Measurements from ENCODE around the gene MKI67. TPM values are rescaled to one million over a fixed set of nuclear protein-coding genes. Genes with fewer than 3 reads are reported as not detected.

Gene MKI67
- total and polyA plus RNA-seq, 2 of the 4 experiments (the other 2 are of a cell fraction) = 13.5 to 36.4 TPM

GRCh38 chr10:128092454-128092853 lies 33.8 kb downstream of the MKI67 start:
- H3K27ac ChIP-seq (ENCODE audit: insufficient read depth, low read length) = no peak overlapping the region
- no peak overlapping the region for H4K8ac ChIP-seq (ENCODE audit: low read depth in 2 of 2, low read length in 2 of 2)
- H2BK120ac ChIP-seq (ENCODE audit: low read depth, low read length) = no peak overlapping the region
- no peak overlapping the region for H2AFZ ChIP-seq (replicated peaks; ENCODE audit: low read length, poor library complexity)
- ChIA-PET POLR2A (ENCODE audit: unreplicated experiment) (no interaction called here), CTCF (no interaction called here)
- H2BK15ac ChIP-seq (ENCODE audit: low read depth, low read length) = no peak overlapping the region
- H3K4me2 ChIP-seq (ENCODE audit: low read depth, low read length) = no peak overlapping the region
- H3K56ac ChIP-seq (ENCODE audit: extremely low read depth, insufficient read depth, low read length) = no peak overlapping the region
- BruUV-seq (replicated peaks) = no TSS peak
- dilution Hi-C loops (cut with HindIII; ENCODE audit: low sequenced_read_pairs, unreplicated experiment) (no loop called here), intact Hi-C loops (cut with micrococcal nuclease) (no loop called here), in situ Hi-C loops (cut with MboI; ENCODE audit: low sequenced_read_pairs) (no loop called here)
- H2AK9ac ChIP-seq (replicated peaks; ENCODE audit: low read depth, low read length, poor library complexity) = no peak overlapping the region
- no peak overlapping the region for H3K4me3 ChIP-seq (ENCODE audit: insufficient read depth, low read depth, low read length)
- H3K23ac ChIP-seq (ENCODE audit: low read depth, low read length) = no peak overlapping the region
- H3K27me3 ChIP-seq (ENCODE audit: control insufficient read depth, insufficient read depth, low read length) = no peaks in the 10 kb centered on the region
- H3K4ac ChIP-seq (ENCODE audit: low read depth, low read length) = no peak overlapping the region
- no CpG with 5 or more reads among the region's 3 CpGs for WGBS, 2 experiments (ENCODE audit: extremely low coverage in 2 of 2, insufficient read length in 1 of 2)
- no peak overlapping the region for H2BK20ac ChIP-seq (ENCODE audit: low read depth, low read length)
- no peak overlapping the region for H4K5ac ChIP-seq (ENCODE audit: low read depth, low read length)
- ATAC-seq (ENCODE audit: low read depth) = peak; percentile 29; the same call in 1 of the 2 replicates
- DNase-seq = peak; percentile 30
- H3K36me3 ChIP-seq (ENCODE audit: control insufficient read depth, insufficient read depth, low read length) = peaks cover under 1% of the 10 kb centered on the region; the same call in 1 of the 2 replicates
- H3K9ac ChIP-seq (ENCODE audit: low read depth, low read length) = no peak overlapping the region
- H2AK5ac ChIP-seq (ENCODE audit: low read depth, low read length) = no peak overlapping the region
- peaks cover 0 to 4% of the 10 kb centered on the region in 2 experiments; a peak in 1 of 4 replicates for H3K79me1 ChIP-seq (ENCODE audit: low read depth in 1 of 2, low read length in 2 of 2)
- H3K14ac ChIP-seq (replicated peaks; ENCODE audit: low read depth, low read length) = no peak overlapping the region
- TF ChIP-seq SMC3 (IDR thresholded peaks at IDR 0.05; ENCODE audit: low read depth, low read length) = no peak
- TF ChIP-seq MXI1 (IDR thresholded peaks at IDR 0.05; ENCODE audit: borderline replicate concordance, low read depth, low read length) = no peak
- TF ChIP-seq NFE2L2 (IDR thresholded peaks at IDR 0.05; ENCODE audit: low read depth, low read length) = no peak
- H4K91ac ChIP-seq (ENCODE audit: insufficient read depth, low read depth, low read length) = no peak overlapping the region
- H3K9me3 ChIP-seq (ENCODE audit: control insufficient read depth, insufficient read depth, low read length) = no peaks in the 10 kb centered on the region
- H4K20me1 ChIP-seq (ENCODE audit: insufficient read depth, low read length) = no peaks in the 10 kb centered on the region
- peaks cover 8% of the 10 kb centered on the region; the same call in 1 of the 2 replicates for H3K9me1 ChIP-seq (ENCODE audit: insufficient read depth, low read length)
- no peak overlapping the region for H2BK5ac ChIP-seq (ENCODE audit: low read depth, low read length, poor library complexity, severe bottlenecking)
- H3K4me1 ChIP-seq (ENCODE audit: control insufficient read depth, insufficient read depth, low read length) = no peaks in the 10 kb centered on the region
- no peak overlapping the region for H3K18ac ChIP-seq (ENCODE audit: low read depth, low read length)
